Activated CD4-positive, CD25-positive, alpha-beta regulatory T cell (primary cell): ENCODE measurements around the gene FNDC3B.

Experiments used
- DNase-seq, 4 experiments: peaks; one replicate each; lab custom pipeline; 2025; lab: John Stamatoyannopoulos, UW

The FNDC3B gene

GRCh38 chr3:172311217-172311616 is 271.8 kb downstream of the FNDC3B start:
- DNase-seq, result no peak

GRCh38 chr3:172312001-172312400 is 272.6 kb downstream of the FNDC3B start:
- no peak for DNase-seq

GRCh38 chr3:172312711-172313110 is 273.3 kb downstream of the FNDC3B start:
- no peak for DNase-seq

GRCh38 chr3:172313671-172314070 is 274.3 kb downstream of the FNDC3B start:
- no peak for DNase-seq

- no peak for DNase-seq
Observed at GRCh38 chr3:172314591-172315160, 275.3 kb downstream of the FNDC3B start.

GRCh38 chr3:172315401-172316091 is 276.2 kb downstream of the FNDC3B start:
- DNase-seq, result no peak

GRCh38 chr3:172316758-172317157 is 277.4 kb downstream of the FNDC3B start:
- no peak for DNase-seq

- DNase-seq, result no peak
Observed at GRCh38 chr3:172317481-172317880, 278.1 kb downstream of the FNDC3B start.

GRCh38 chr3:172317984-172318383 is 278.6 kb downstream of the FNDC3B start:
- DNase-seq, result no peak

GRCh38 chr3:172319595-172319994 is 280.2 kb downstream of the FNDC3B start:
- no peak for DNase-seq

GRCh38 chr3:172320468-172320867 is 281.1 kb downstream of the FNDC3B start:
- DNase-seq, result no peak

- no peak for DNase-seq
Observed at GRCh38 chr3:172321035-172321434, 281.7 kb downstream of the FNDC3B start.

GRCh38 chr3:172323894-172324610 is 284.7 kb downstream of the FNDC3B start:
- no peak for DNase-seq

- DNase-seq, result peak in 1 of 4 experiments; percentile 1
Observed at GRCh38 chr3:172324611-172325203, 285.3 kb downstream of the FNDC3B start.

- DNase-seq, result no peak
Observed at GRCh38 chr3:172325461-172325860, 286.1 kb downstream of the FNDC3B start.

GRCh38 chr3:172326993-172327392 is 287.6 kb downstream of the FNDC3B start:
- no peak for DNase-seq

GRCh38 chr3:172328282-172328681 is 288.9 kb downstream of the FNDC3B start:
- DNase-seq, result no peak

- DNase-seq, result no peak
Observed at GRCh38 chr3:172329070-172329469, 289.7 kb downstream of the FNDC3B start.

- DNase-seq, result no peak
Observed at GRCh38 chr3:172330413-172330812, 291.0 kb downstream of the FNDC3B start.

GRCh38 chr3:172332256-172333041 is 293.1 kb downstream of the FNDC3B start:
- peak; percentile 3 to 16 (median 6) for DNase-seq

- DNase-seq, result no peak
Observed at GRCh38 chr3:172333042-172333377, 293.6 kb downstream of the FNDC3B start.
